Neural cell (in vitro differentiated cells): Measurements from ENCODE around the gene LAMC2. TPM values are rescaled to one million over a fixed set of nuclear protein-coding genes. Genes with fewer than 3 reads are reported as not detected.

Experiments
- H2AFZ ChIP-seq: fragments of 200-600, 300-800 bp; sonication (generic), shearing (Covaris generic); 2 replicates; pipeline ENCODE4 v1.6.0; 2014; ENCODE audit warnings: low read depth, mild to moderate bottlenecking, antibody characterized with exemption, low read length, moderate library complexity
- H3F3A ChIP-seq: fragments of 200-600 bp; shearing (Covaris generic); 2 replicates; pipeline ENCODE4 v1.6.1; 2016; ENCODE audit warnings: mild to moderate bottlenecking, moderate library complexity, mixed read lengths, antibody characterized with exemption, low read length; ENCODE audit not compliant: insufficient read depth, poor library complexity, severe bottlenecking
- H3K27ac ChIP-seq: fragments of 200-600, 300-800 bp; sonication (generic), shearing (Covaris generic); 2 replicates; pipeline ENCODE4 v1.5.1; 2014; ENCODE audit warnings: mild to moderate bottlenecking, low read length, moderate library complexity
- H3K27me3 ChIP-seq: fragments of 300-800, 200-600 bp; sonication (generic), shearing (Covaris generic); 2 replicates; pipeline ENCODE4 v1.6.0; 2014; ENCODE audit warnings: mild to moderate bottlenecking, low read depth, low read length, moderate library complexity; ENCODE audit not compliant: insufficient read depth
- H3K36me3 ChIP-seq: fragments of 300-800, 200-600 bp; sonication (generic), shearing (Covaris generic); 2 replicates; pipeline ENCODE4 v1.5.1; 2014; ENCODE audit warnings: mild to moderate bottlenecking, antibody characterized with exemption, low read length, moderate library complexity; ENCODE audit not compliant: insufficient read depth
- H3K4me2 ChIP-seq: fragments of 300-800, 200-600 bp; sonication (generic), shearing (Covaris generic); 2 replicates; pipeline ENCODE4 v1.6.0; 2014; ENCODE audit warnings: mild to moderate bottlenecking, low read length
- H3K4me3 ChIP-seq: fragments of 300-800, 200-600 bp; sonication (generic), shearing (Covaris generic); 2 replicates; pipeline ENCODE4 v1.5.1; 2014; ENCODE audit warnings: mild to moderate bottlenecking, low read length, moderate library complexity
- H3K79me2 ChIP-seq: fragments of 200-600 bp; shearing (Covaris generic); replicated peaks from 2 replicates; pipeline ENCODE4 v1.6.0; 2014; ENCODE audit warnings: mild to moderate bottlenecking, low read length, moderate library complexity; ENCODE audit not compliant: insufficient read depth
- H3K9ac ChIP-seq: fragments of 300-800, 200-600 bp; sonication (generic), shearing (Covaris generic); 2 replicates; pipeline ENCODE4 v1.6.1; 2016; ENCODE audit warnings: mild to moderate bottlenecking, low read length, mixed read lengths
- H3K9me2 ChIP-seq: fragments of 200-600 bp; shearing (Covaris generic); 2 replicates; pipeline ENCODE4 v1.6.1; 2016; ENCODE audit warnings: mild to moderate bottlenecking, low read length, mixed read lengths; ENCODE audit not compliant: insufficient read depth
- H3K9me3 ChIP-seq: fragments of 200-600, 300-800 bp; sonication (generic), shearing (Covaris generic); 2 replicates; pipeline ENCODE4 v1.6.1; 2016; ENCODE audit warnings: mild to moderate bottlenecking, mixed run types, low read length, moderate library complexity, mixed read lengths
- H4K20me1 ChIP-seq: fragments of 200-600 bp; shearing (Covaris generic); 2 replicates; pipeline ENCODE4 v1.6.1; 2016; ENCODE audit warnings: mild to moderate bottlenecking, mixed run types; ENCODE audit not compliant: insufficient read depth
- CTCF ChIP-seq: fragments of 450-650 bp; IDR thresholded peaks from 2 replicates; pipeline ENCODE4 v1.5.1; 2014; ENCODE audit warnings: antibody characterized with exemption, mild to moderate bottlenecking, moderate library complexity; ENCODE audit not compliant: poor library complexity, severe bottlenecking
- EP300 ChIP-seq: fragments of 450-650 bp; conservative IDR thresholded peaks from 2 replicates; pipeline ENCODE4 v1.6.1; 2014; ENCODE audit warnings: antibody characterized with exemption, mild to moderate bottlenecking, moderate library complexity; ENCODE audit not compliant: poor library complexity, severe bottlenecking
- EZH2 ChIP-seq: fragments of 200-600, 300-800 bp; shearing (Covaris generic), sonication (generic); IDR thresholded peaks from 2 replicates; pipeline ENCODE4 v1.6.1; 2014; ENCODE audit warnings: antibody characterized with exemption, low read length, borderline replicate concordance, mild to moderate bottlenecking; ENCODE audit not compliant: insufficient read depth, poor library complexity, severe bottlenecking
- MXI1 ChIP-seq: fragments of 450-650 bp; conservative IDR thresholded peaks from 2 replicates; pipeline ENCODE4 v1.6.1; 2014; ENCODE audit warnings: antibody characterized with exemption, mild to moderate bottlenecking; ENCODE audit not compliant: poor library complexity, severe bottlenecking
- POLR2AphosphoS5 ChIP-seq: IDR thresholded peaks from 2 replicates; pipeline ENCODE4 v1.6.1; 2012
- RAD21 ChIP-seq: fragments of 450-650 bp; conservative IDR thresholded peaks from 2 replicates; pipeline ENCODE4 v1.6.1; 2014; ENCODE audit warnings: antibody characterized with exemption, mild to moderate bottlenecking, moderate library complexity
- SMC3 ChIP-seq: fragments of 450-650 bp; conservative IDR thresholded peaks from 2 replicates; pipeline ENCODE4 v1.6.1; 2014; ENCODE audit warnings: antibody characterized with exemption, mild to moderate bottlenecking, moderate library complexity; ENCODE audit not compliant: poor library complexity
- TAF1 ChIP-seq: IDR thresholded peaks from 2 replicates; pipeline ENCODE4 v1.6.1; 2012; ENCODE audit warnings: low read depth
- polyA plus RNA-seq: library from polyadenylated mRNA; depleted of rRNA; stranded (reverse); fragments of >200 nt; gene quantifications from 2 replicates; pipeline ENCODE4 v1.2.3, GENCODE V29; 2014
- TF ChIP-seq, protein P1 (sequence below): IDR thresholded peaks from 2 replicates; pipeline ENCODE4 v1.6.1; 2012; ENCODE audit warnings: borderline replicate concordance

LAMC2 gene
- polyA plus RNA-seq, 1 donor from 2014 or later = 0.67 TPM

DNA sequence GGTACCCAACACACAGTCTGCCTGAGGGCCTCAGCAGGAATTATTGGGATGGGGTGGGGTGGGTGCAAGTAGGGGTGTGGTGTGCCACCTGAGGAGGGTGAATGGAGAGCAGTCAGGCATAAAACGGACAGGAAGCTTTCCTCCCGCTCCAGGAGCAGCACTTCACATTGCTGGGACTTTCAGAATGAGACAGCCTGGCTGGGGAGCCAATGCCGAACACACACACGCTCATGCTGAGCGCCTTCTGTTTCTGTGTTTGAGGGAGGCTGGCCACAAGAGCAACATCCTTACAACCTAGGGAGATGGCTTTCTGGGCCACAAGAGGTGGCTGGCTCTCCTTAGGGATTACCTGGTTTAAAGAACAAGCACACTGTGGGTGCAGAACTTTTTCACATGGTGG lies 98.0 kb downstream of the LAMC2 start:
- Histone ChIP-seq H3K27me3 (no peaks in the 10 kb centered on the region), H3K36me3 (peaks cover 25% of the 10 kb centered on the region), H3K9me3 (no peaks in the 10 kb centered on the region), H2AFZ (no peak overlapping the region), H3F3A (no peaks in the 10 kb centered on the region), H3K9ac (no peak overlapping the region), H3K4me3 (no peak overlapping the region), H3K9me2 (no peaks in the 10 kb centered on the region), H4K20me1 (no peaks in the 10 kb centered on the region), H3K4me2 (no peak overlapping the region), H3K79me2 (no peaks in the 10 kb centered on the region), H3K27ac (no peak overlapping the region)
- TF ChIP-seq TAF1 (no peak), SMC3 (no peak), CTCF (no peak), EZH2 (no peak), EP300 (no peak), POLR2AphosphoS5 (no peak), RAD21 (no peak), MXI1 (no peak)
- TF ChIP-seq, protein P1, sequence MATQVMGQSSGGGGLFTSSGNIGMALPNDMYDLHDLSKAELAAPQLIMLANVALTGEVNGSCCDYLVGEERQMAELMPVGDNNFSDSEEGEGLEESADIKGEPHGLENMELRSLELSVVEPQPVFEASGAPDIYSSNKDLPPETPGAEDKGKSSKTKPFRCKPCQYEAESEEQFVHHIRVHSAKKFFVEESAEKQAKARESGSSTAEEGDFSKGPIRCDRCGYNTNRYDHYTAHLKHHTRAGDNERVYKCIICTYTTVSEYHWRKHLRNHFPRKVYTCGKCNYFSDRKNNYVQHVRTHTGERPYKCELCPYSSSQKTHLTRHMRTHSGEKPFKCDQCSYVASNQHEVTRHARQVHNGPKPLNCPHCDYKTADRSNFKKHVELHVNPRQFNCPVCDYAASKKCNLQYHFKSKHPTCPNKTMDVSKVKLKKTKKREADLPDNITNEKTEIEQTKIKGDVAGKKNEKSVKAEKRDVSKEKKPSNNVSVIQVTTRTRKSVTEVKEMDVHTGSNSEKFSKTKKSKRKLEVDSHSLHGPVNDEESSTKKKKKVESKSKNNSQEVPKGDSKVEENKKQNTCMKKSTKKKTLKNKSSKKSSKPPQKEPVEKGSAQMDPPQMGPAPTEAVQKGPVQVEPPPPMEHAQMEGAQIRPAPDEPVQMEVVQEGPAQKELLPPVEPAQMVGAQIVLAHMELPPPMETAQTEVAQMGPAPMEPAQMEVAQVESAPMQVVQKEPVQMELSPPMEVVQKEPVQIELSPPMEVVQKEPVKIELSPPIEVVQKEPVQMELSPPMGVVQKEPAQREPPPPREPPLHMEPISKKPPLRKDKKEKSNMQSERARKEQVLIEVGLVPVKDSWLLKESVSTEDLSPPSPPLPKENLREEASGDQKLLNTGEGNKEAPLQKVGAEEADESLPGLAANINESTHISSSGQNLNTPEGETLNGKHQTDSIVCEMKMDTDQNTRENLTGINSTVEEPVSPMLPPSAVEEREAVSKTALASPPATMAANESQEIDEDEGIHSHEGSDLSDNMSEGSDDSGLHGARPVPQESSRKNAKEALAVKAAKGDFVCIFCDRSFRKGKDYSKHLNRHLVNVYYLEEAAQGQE = no peak

- no peaks in the 10 kb centered on the region for H3K79me2 ChIP-seq
- no peak overlapping the region for H3K4me3 ChIP-seq
- H4K20me1 ChIP-seq = no peaks in the 10 kb centered on the region
- no peaks in the 10 kb centered on the region for H3F3A ChIP-seq
- no peaks in the 10 kb centered on the region for H3K9me3 ChIP-seq
- no peaks in the 10 kb centered on the region for H3K9me2 ChIP-seq
- peaks cover 26% of the 10 kb centered on the region for H3K36me3 ChIP-seq
- H3K9ac ChIP-seq = no peak overlapping the region
- H3K27ac ChIP-seq = no peak overlapping the region
- H2AFZ ChIP-seq = no peak overlapping the region
- no peak for TF ChIP-seq MXI1
- TF ChIP-seq, protein P1 = no peak
- no peak for TF ChIP-seq EZH2
- no peak for TF ChIP-seq TAF1
- TF ChIP-seq EP300 = no peak
- no peak for TF ChIP-seq RAD21
- TF ChIP-seq POLR2AphosphoS5 = no peak
- TF ChIP-seq SMC3 = no peak
- TF ChIP-seq CTCF = no peak
- no peak overlapping the region for H3K4me2 ChIP-seq
- H3K27me3 ChIP-seq = no peaks in the 10 kb centered on the region
Observed at GRCh38 chr1:183285256-183285655, 99.2 kb downstream of the LAMC2 start.
